ENCODE results near the gene RTP5. TPM values are rescaled to one million over a fixed set of nuclear protein-coding genes. Genes with fewer than 3 reads are reported as not detected.

The RTP5 gene
- total RNA-seq, 1 donor from 2014 or later = not detected

DNA sequence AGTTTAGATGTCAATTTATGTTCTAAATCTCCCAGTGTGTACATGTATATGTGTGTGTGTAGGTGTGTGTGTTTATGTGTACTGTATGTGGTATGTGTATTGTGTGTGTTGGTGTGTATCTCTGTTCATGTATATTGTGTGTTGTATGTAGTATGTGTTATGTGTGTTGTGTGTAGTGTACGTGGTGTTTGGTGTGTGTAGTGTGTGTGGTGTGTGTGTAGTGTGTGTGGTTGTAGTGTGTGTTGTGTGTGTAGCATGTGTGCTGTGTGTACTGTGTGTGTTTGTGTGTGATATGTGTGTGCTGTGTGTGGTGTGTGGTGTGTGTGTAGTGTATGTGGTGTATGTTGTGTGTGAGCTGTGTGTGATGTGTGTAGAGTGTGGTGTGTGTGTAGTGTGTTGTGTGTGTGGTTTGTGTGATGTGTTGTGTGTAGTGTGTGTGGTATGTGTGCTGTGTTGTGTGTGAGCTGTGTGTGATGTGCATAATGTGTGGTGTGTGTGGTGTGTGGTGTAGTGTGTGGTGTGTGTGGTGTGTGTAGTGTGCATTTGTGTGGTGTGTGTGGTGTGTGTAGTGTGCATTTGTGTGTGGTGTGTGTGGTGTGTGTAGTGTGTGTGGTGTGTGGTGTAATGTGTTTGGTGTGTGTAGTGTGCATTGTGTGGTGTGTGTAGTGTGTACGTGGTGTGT is 5.2 kb upstream of the RTP5 start:
- Mint-ChIP-seq H3K27ac (no peak overlapping the region), H3K9me3 (peaks cover 5% of the 10 kb centered on the region), H3K4me3 (no peak overlapping the region), H3K4me1 (ENCODE audit: unreplicated experiment) (peaks cover 12% of the 10 kb centered on the region), H3K27me3 (peaks cover 25% of the 10 kb centered on the region), H3K36me3 (no peaks in the 10 kb centered on the region)
- TF ChIP-seq CTCF (conservative IDR thresholded peaks at IDR 0.05) = no peak
- no peak for DNase-seq (ENCODE audit: extremely low spot score, unreplicated experiment)

- no peak for TF ChIP-seq CTCF (conservative IDR thresholded peaks at IDR 0.05)
- H3K4me1 Mint-ChIP-seq (ENCODE audit: unreplicated experiment) = peaks cover 8% of the 10 kb centered on the region
- peaks cover 5% of the 10 kb centered on the region for H3K9me3 Mint-ChIP-seq
- H3K4me3 Mint-ChIP-seq = no peak overlapping the region
- no peak for DNase-seq (ENCODE audit: extremely low spot score, unreplicated experiment)
- peaks cover 25% of the 10 kb centered on the region for H3K27me3 Mint-ChIP-seq
- no peak overlapping the region for H3K27ac Mint-ChIP-seq
- H3K36me3 Mint-ChIP-seq = no peaks in the 10 kb centered on the region
Observed at GRCh38 chr2:241864850-241865213, 4.7 kb upstream of the RTP5 start.

- peaks cover 25% of the 10 kb centered on the region for H3K27me3 Mint-ChIP-seq
- H3K4me3 Mint-ChIP-seq = no peak overlapping the region
- H3K9me3 Mint-ChIP-seq = peaks cover 5% of the 10 kb centered on the region
- H3K4me1 Mint-ChIP-seq (ENCODE audit: unreplicated experiment) = peaks cover 8% of the 10 kb centered on the region
- no peak for TF ChIP-seq CTCF (conservative IDR thresholded peaks at IDR 0.05)
- no peak for DNase-seq (ENCODE audit: extremely low spot score, unreplicated experiment)
- H3K36me3 Mint-ChIP-seq = no peaks in the 10 kb centered on the region
- H3K27ac Mint-ChIP-seq = no peak overlapping the region
Observed at GRCh38 chr2:241865416-241865956, 4.0 kb upstream of the RTP5 start.

DNA sequence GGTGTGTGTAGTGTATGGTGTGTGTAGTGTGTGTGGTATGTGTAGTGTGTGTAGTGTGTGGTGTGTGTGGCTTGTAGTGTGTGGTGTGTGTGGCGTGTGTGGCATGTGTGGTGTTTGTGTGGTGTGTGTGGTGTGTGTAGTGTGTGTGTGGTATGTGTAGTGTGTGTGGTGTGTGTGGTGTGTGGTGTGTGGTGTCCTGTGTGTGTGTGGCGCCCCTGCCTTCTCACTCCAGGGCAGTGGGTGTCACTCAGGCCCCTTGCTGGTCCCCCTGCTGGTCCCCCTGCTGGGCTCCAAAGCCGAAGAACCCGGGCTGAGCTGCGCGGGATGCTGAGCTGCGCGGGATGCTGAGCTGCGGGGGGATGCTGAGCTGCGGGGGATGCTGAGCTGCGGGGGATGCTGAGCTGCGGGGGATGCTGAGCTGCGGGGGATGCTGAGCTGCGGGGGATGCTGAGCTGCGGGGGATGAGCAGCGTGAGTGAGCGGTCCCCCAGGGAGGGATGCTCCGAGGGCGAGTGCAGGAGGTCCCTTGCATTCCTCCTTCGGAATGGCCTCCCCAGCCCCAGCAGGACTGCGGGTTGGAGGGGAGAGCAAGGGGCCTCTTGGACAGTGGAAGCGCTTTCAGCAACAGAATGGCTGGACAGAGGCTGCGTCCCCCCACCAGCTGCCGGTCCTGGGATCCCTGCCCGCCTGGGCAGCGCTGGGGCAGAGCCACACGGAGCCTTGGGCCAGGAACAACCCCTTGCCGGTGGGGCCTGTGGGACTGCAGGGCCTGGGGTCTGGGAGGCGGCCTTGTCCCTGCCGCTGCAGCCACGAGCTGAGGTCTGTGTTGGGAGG is 3.4 kb upstream of the RTP5 start:
- no peak overlapping the region for H3K27ac Mint-ChIP-seq
- DNase-seq (ENCODE audit: extremely low spot score, unreplicated experiment) = no peak
- H3K27me3 Mint-ChIP-seq = peaks cover 25% of the 10 kb centered on the region
- peaks cover 8% of the 10 kb centered on the region for H3K4me1 Mint-ChIP-seq (ENCODE audit: unreplicated experiment)
- H3K4me3 Mint-ChIP-seq = no peak overlapping the region
- peaks cover 5% of the 10 kb centered on the region for H3K9me3 Mint-ChIP-seq
- no peaks in the 10 kb centered on the region for H3K36me3 Mint-ChIP-seq
- no peak for TF ChIP-seq CTCF (conservative IDR thresholded peaks at IDR 0.05)

GRCh38 chr2:241866790-241867645 is 2.5 kb upstream of the RTP5 start:
- no peak for TF ChIP-seq CTCF (conservative IDR thresholded peaks at IDR 0.05)
- Mint-ChIP-seq H3K4me3 (no peak overlapping the region), H3K36me3 (no peaks in the 10 kb centered on the region), H3K9me3 (peaks cover 5% of the 10 kb centered on the region), H3K27me3 (peaks cover 25% of the 10 kb centered on the region), H3K27ac (no peak overlapping the region), H3K4me1 (ENCODE audit: unreplicated experiment) (peaks cover 8% of the 10 kb centered on the region)
- no peak for DNase-seq (ENCODE audit: extremely low spot score, unreplicated experiment)

All from type B pancreatic cell (in vitro differentiated cells).